ENCODE measurements around the gene SEMA3B. TPM values are rescaled to one million over a fixed set of nuclear protein-coding genes. Genes with fewer than 3 reads are reported as not detected.

The SEMA3B gene
- total and polyA plus RNA-seq, 2 of the 4 experiments (the other 2 are of a cell fraction) = 4.3 to 29.3 TPM

DNA sequence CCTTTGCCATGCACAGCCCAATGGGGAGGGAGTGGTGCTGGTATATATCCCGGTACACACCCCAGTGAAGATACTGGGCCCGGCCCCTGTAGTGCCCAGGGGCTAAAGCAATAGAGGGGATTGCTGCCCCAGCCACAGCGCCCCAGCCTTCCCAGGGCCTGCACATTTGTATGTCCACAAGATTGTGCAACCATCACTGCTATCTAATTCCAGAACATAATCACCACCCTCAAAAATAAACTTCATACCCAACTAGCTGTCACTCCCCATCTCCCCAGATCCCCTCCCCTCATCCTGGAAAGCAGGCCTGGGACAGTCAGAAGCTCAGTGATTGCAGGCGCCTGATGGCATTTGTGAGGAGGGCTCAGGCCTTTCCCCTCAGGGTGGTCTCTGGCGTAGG is 19.5 kb upstream of the SEMA3B start:
- Histone ChIP-seq H2AFZ (replicated peaks; ENCODE audit: low read length, poor library complexity) (no peak overlapping the region), H2BK5ac (ENCODE audit: low read depth, low read length, poor library complexity, severe bottlenecking) (peak overlapping the region; percentile 76), H3K4me1 (ENCODE audit: control insufficient read depth, insufficient read depth, low read length) (peaks cover 56% of the 10 kb centered on the region), H4K5ac (ENCODE audit: low read depth, low read length) (no peak overlapping the region), H3K36me3 (ENCODE audit: control insufficient read depth, insufficient read depth, low read length) (peaks cover 36% of the 10 kb centered on the region), H4K20me1 (ENCODE audit: insufficient read depth, low read length) (peaks cover 85% of the 10 kb centered on the region), H3K27me3 (ENCODE audit: control insufficient read depth, insufficient read depth, low read length) (no peaks in the 10 kb centered on the region), H3K4me3 (ENCODE audit: insufficient read depth, low read depth, low read length) (no peak overlapping the region), H3K4ac (ENCODE audit: low read depth, low read length) (peak overlapping the region; percentile 44; the same call in 1 of the 2 replicates), H2BK15ac (ENCODE audit: low read depth, low read length) (no peak overlapping the region), H4K8ac (ENCODE audit: low read depth in 2 of 2, low read length in 2 of 2) (no peak overlapping the region), H3K56ac (ENCODE audit: extremely low read depth, insufficient read depth, low read length) (no peak overlapping the region), H2BK20ac (ENCODE audit: low read depth, low read length) (no peak overlapping the region), H3K18ac (ENCODE audit: low read depth, low read length) (no peak overlapping the region), H3K27ac (ENCODE audit: insufficient read depth, low read length) (peak overlapping the region; percentile 26), H3K14ac (replicated peaks; ENCODE audit: low read depth, low read length) (no peak overlapping the region), H2AK9ac (replicated peaks; ENCODE audit: low read depth, low read length, poor library complexity) (peak overlapping the region; percentile 60), H2BK120ac (ENCODE audit: low read depth, low read length) (no peak overlapping the region; the same call in 1 of the 2 replicates), H3K9me3 (ENCODE audit: control insufficient read depth, insufficient read depth, low read length) (no peaks in the 10 kb centered on the region), H4K91ac (ENCODE audit: insufficient read depth, low read depth, low read length) (no peak overlapping the region), H3K79me1 (ENCODE audit: low read depth in 1 of 2, low read length in 2 of 2) (peaks cover 18 to 90% of the 10 kb centered on the region in 2 experiments), H3K9me1 (ENCODE audit: insufficient read depth, low read length) (peaks cover 24% of the 10 kb centered on the region), H3K23ac (ENCODE audit: low read depth, low read length) (no peak overlapping the region; the same call in 1 of the 2 replicates), H2AK5ac (ENCODE audit: low read depth, low read length) (peak overlapping the region; percentile 51), H3K4me2 (ENCODE audit: low read depth, low read length) (peak overlapping the region; percentile 19; the same call in 1 of the 2 replicates), H3K9ac (ENCODE audit: low read depth, low read length) (no peak overlapping the region)
- no CpG with 5 or more reads among the region's 5 CpGs for WGBS, 2 experiments (ENCODE audit: extremely low coverage in 2 of 2, insufficient read length in 1 of 2)
- no TSS peak for BruUV-seq (replicated peaks)
- in situ Hi-C loops (cut with MboI; ENCODE audit: low sequenced_read_pairs) (no loop called here), dilution Hi-C loops (cut with HindIII; ENCODE audit: low sequenced_read_pairs, unreplicated experiment) (no loop called here), intact Hi-C loops (cut with micrococcal nuclease) (no loop called here)
- POLR2A ChIA-PET (ENCODE audit: unreplicated experiment) = no interaction called here
- TF ChIP-seq FOS (IDR thresholded peaks at IDR 0.05; ENCODE audit: low read depth, low read length) = no peak
- TF ChIP-seq CEBPB (IDR thresholded peaks at IDR 0.05; ENCODE audit: low read depth, low read length) = peak; percentile 86
- DNase-seq (no peak), ATAC-seq (ENCODE audit: low read depth) (no peak)
- CTCF ChIA-PET = no interaction called here
